Activated CD4-positive, alpha-beta T cell treated with anti-CD3 and anti-CD28 coated beads, Interleukin-2, amount 10 ng/mL, durations not matched to agents 7 days and 5 days (primary cell): ENCODE results near the gene ENO3. TPM values are rescaled to one million over a fixed set of nuclear protein-coding genes. Genes with fewer than 3 reads are reported as not detected.
A peak's percentile ranks its signal among the peaks of the same experiment; 100 is the strongest.

Experiments
- CTCF ChIA-PET: fragments of 350-600 bp; sonication (Branson Sonifier 250); formaldehyde crosslinking; loops from one replicate; lab custom pipeline; 2021; ENCODE audit warnings: antibody characterized with exemption; lab: Charles Lee
- POLR2A ChIA-PET: fragments of 350-600 bp; sonication (Branson Sonifier 250); formaldehyde crosslinking; loops from one replicate; lab custom pipeline; 2021; ENCODE audit warnings: antibody characterized with exemption; lab: Charles Lee
- DNase-seq: peaks from one replicate; pipeline ENCODE4 v3.0.0-alpha.2; 2020
- H3K27ac Mint-ChIP-seq: one replicate; pipeline ENCODE4 v1.8.0; 2021; ENCODE audit warnings: mild to moderate bottlenecking, moderate library complexity, mixed read lengths
- H3K27me3 Mint-ChIP-seq: one replicate; pipeline ENCODE4 v1.8.0; 2021; ENCODE audit warnings: mixed read lengths
- H3K36me3 Mint-ChIP-seq: one replicate; pipeline ENCODE4 v1.8.0; 2021; ENCODE audit warnings: low read depth, mixed read lengths
- H3K4me1 Mint-ChIP-seq: one replicate; pipeline ENCODE4 v1.8.0; 2021; ENCODE audit warnings: mixed read lengths
- H3K4me3 Mint-ChIP-seq: one replicate; pipeline ENCODE4 v1.8.0; 2021; ENCODE audit warnings: mild to moderate bottlenecking, moderate library complexity, mixed read lengths
- H3K9me3 Mint-ChIP-seq: one replicate; pipeline ENCODE4 v1.8.0; 2021; ENCODE audit warnings: mixed read lengths
- total RNA-seq, 2 experiments: library from RNA; stranded (reverse); gene quantifications; one replicate each; pipeline ENCODE4 v1.2.3, GENCODE V29; 2021

ENO3 gene
- total RNA-seq, 2 experiments from 2014 or later, result 44.9 to 54.8 TPM

DNA sequence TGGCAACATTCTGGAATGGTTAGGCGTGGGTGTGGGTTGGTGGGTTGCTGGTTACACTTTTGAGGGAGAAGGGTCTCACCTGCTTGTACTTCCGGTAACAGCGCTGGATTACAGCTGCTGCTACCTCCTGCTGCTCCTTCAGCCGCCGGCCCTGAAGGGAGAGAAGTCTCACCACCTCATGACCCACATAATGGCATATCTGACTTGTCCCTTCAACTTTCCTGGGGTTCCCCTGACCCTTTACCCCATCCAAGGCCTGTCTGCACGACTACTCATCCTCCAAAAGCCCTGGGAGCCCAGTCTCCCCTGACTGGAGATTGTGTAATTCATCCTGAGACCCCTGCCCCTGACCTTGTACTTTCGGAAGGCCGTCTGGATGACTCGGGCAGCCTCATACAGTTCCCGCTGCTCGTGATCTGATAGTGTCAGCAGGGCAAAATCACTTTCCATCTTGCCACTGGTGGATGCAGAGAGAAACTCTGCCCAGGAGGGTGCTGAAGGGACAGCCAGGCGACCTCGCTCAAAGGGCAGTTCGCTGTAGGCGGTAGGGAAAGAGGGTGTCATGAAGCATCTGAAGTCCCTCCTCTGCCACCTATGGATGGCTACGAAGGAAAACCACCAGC lies 18.7 kb downstream of the ENO3 start:
- Mint-ChIP-seq H3K9me3 (no peaks in the 10 kb centered on the region), H3K27me3 (no peaks in the 10 kb centered on the region), H3K4me3 (no peak overlapping the region), H3K27ac (no peak overlapping the region), H3K4me1 (peaks cover 21% of the 10 kb centered on the region), H3K36me3 (peaks cover 38% of the 10 kb centered on the region)
- POLR2A ChIA-PET, result interaction anchor here (4.0 kb wide), 1 partner anchor 23 kb away, joined by 44 read pairs; the partner anchor contains the start of gene PFN1
- CTCF ChIA-PET, result interaction anchor here (0.6 to 3.6 kb wide), 7 partner anchors 10 to 97 kb away, joined by 3 to 21 read pairs (median 4); partner anchors contain the start of gene ENO3
- DNase-seq, result no peak

- ChIA-PET POLR2A (no interaction called here), CTCF (interaction anchor here (0.6 to 3.6 kb wide), 8 partner anchors 10 to 108 kb away, joined by 3 to 21 read pairs (median 4); partner anchors contain the start of genes ENO3 and ZFP3)
- H3K9me3 Mint-ChIP-seq, result no peaks in the 10 kb centered on the region
- H3K27ac Mint-ChIP-seq, result no peak overlapping the region
- peaks cover 41% of the 10 kb centered on the region for H3K36me3 Mint-ChIP-seq
- H3K4me3 Mint-ChIP-seq, result no peak overlapping the region
- peaks cover 20% of the 10 kb centered on the region for H3K4me1 Mint-ChIP-seq
- no peak for DNase-seq
- H3K27me3 Mint-ChIP-seq, result no peaks in the 10 kb centered on the region
Measured at GRCh38 chr17:4970273-4970672, 19.4 kb downstream of the ENO3 start.

- H3K36me3 Mint-ChIP-seq, result peaks cover 39% of the 10 kb centered on the region
- peaks cover 13% of the 10 kb centered on the region for H3K4me1 Mint-ChIP-seq
- POLR2A ChIA-PET, result no interaction called here
- no peak overlapping the region for H3K4me3 Mint-ChIP-seq
- CTCF ChIA-PET, result interaction anchor here (0.7 to 3.6 kb wide), 5 partner anchors 8 to 62 kb away, joined by 3 to 21 read pairs (median 4); no protein-coding TSS in a partner anchor
- H3K27ac Mint-ChIP-seq, result no peak overlapping the region
- DNase-seq, result no peak
- no peaks in the 10 kb centered on the region for H3K27me3 Mint-ChIP-seq
- H3K9me3 Mint-ChIP-seq, result no peaks in the 10 kb centered on the region
Measured at GRCh38 chr17:4971826-4972225, 20.9 kb downstream of the ENO3 start.

DNA sequence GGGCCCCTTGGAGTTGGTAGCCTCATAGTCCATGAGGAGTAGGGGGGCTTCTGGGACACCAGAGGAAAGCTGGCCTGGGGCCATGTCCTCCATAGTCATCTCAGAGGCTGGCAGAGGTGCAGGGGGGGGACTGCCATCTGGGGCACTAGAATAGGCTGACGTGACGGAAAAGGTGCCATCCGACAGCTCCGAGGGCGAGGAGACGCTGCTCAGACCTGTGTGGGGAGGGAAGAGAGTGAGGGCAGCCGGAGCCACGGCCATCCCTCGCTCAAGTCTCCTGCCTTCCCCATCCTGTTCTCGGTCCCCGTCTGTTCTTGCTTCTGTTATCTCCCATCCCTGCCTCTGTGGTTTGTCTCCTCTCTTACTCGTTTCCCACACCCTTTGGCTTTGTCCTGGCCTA lies 21.4 kb downstream of the ENO3 start:
- Mint-ChIP-seq H3K27me3 (no peaks in the 10 kb centered on the region), H3K36me3 (peaks cover 43% of the 10 kb centered on the region), H3K4me3 (no peak overlapping the region), H3K9me3 (no peaks in the 10 kb centered on the region), H3K27ac (no peak overlapping the region), H3K4me1 (peaks cover 13% of the 10 kb centered on the region)
- ChIA-PET POLR2A (interaction anchor here (0.6 kb wide), 1 partner anchor 779 kb away, joined by 4 read pairs; no protein-coding TSS in a partner anchor), CTCF (interaction anchor here (1.2 to 3.6 kb wide), 2 partner anchors 8 to 11 kb away, joined by 4 to 21 read pairs; no protein-coding TSS in a partner anchor)
- no peak for DNase-seq

GRCh38 chr17:4972752-4973151 lies 21.8 kb downstream of the ENO3 start:
- peaks cover 13% of the 10 kb centered on the region for H3K4me1 Mint-ChIP-seq
- CTCF ChIA-PET, result interaction anchor here (1.2 to 3.6 kb wide), 2 partner anchors 7 to 10 kb away, joined by 4 to 21 read pairs; no protein-coding TSS in a partner anchor
- POLR2A ChIA-PET, result interaction anchor here (0.6 kb wide), 1 partner anchor 779 kb away, joined by 4 read pairs; no protein-coding TSS in a partner anchor
- H3K27ac Mint-ChIP-seq, result peak overlapping the region; percentile 25
- no peaks in the 10 kb centered on the region for H3K27me3 Mint-ChIP-seq
- H3K36me3 Mint-ChIP-seq, result peaks cover 46% of the 10 kb centered on the region
- no peaks in the 10 kb centered on the region for H3K9me3 Mint-ChIP-seq
- no peak overlapping the region for H3K4me3 Mint-ChIP-seq
- no peak for DNase-seq

DNA sequence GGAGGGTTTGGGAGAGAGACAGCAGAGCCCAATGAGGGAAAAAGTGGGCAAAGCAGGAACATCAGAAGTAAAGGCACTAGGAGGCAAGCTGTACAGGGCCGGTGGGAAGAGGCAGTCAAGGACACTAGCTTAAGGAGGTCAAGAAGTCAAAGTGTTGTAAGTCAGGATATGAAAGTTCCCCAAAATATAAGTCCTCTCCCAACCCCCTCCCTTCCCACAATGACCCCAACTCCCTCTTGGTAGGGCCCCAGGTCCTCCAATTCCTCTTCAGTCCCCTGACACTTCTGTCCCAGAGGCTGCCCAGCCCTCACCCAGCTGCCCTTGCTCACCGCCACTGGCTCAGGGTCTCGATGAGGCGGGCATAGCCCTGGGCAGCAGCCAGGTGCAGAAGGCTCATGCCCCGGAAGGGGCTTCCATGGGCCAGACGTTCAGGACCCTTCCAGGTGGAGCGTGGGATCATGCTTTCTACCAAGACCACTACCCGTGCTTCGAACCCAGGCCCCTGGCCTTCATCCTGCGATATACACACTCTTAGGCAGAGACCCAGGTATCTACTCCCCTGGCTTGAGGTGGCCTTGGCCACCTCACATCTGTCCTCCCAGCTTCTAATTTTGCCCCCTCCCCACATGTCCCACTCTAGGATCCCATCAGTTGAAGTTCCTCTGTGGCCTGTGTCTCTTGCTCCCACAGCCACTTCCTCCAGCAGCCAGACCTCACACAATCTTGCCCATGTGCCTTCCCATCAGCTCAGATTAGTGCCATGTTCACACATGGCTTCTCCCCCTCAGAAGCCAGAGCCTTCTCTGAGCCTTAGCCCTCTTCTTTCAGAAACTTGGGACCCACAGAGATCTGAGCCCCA lies 22.6 kb downstream of the ENO3 start:
- POLR2A ChIA-PET, result no interaction called here
- H3K4me3 Mint-ChIP-seq, result no peak overlapping the region
- H3K4me1 Mint-ChIP-seq, result peaks cover 13% of the 10 kb centered on the region
- H3K9me3 Mint-ChIP-seq, result no peaks in the 10 kb centered on the region
- peaks cover 51% of the 10 kb centered on the region for H3K36me3 Mint-ChIP-seq
- H3K27ac Mint-ChIP-seq, result peak overlapping the region; percentile 25
- no peak for DNase-seq
- CTCF ChIA-PET, result no interaction called here
- H3K27me3 Mint-ChIP-seq, result no peaks in the 10 kb centered on the region

- Mint-ChIP-seq H3K27me3 (no peaks in the 10 kb centered on the region), H3K9me3 (no peaks in the 10 kb centered on the region), H3K27ac (no peak overlapping the region), H3K36me3 (peaks cover 56% of the 10 kb centered on the region), H3K4me3 (no peak overlapping the region), H3K4me1 (peaks cover 13% of the 10 kb centered on the region)
- ChIA-PET CTCF (no interaction called here), POLR2A (no interaction called here)
- DNase-seq, result no peak
Measured at GRCh38 chr17:4974115-4974670, 23.3 kb downstream of the ENO3 start.

GRCh38 chr17:4978726-4979125 lies 27.8 kb downstream of the ENO3 start:
- no peaks in the 10 kb centered on the region for H3K27me3 Mint-ChIP-seq
- CTCF ChIA-PET, result interaction anchor here (1.0 to 3.1 kb wide), 4 partner anchors 8 to 83 kb away, joined by 3 to 23 read pairs (median 12); partner anchors contain the start of gene SPAG7
- H3K9me3 Mint-ChIP-seq, result no peaks in the 10 kb centered on the region
- peaks cover 66% of the 10 kb centered on the region for H3K36me3 Mint-ChIP-seq
- no peak overlapping the region for H3K27ac Mint-ChIP-seq
- POLR2A ChIA-PET, result no interaction called here
- peaks cover 26% of the 10 kb centered on the region for H3K4me1 Mint-ChIP-seq
- H3K4me3 Mint-ChIP-seq, result no peak overlapping the region
- DNase-seq, result no peak

- H3K27me3 Mint-ChIP-seq, result no peaks in the 10 kb centered on the region
- H3K4me3 Mint-ChIP-seq, result no peak overlapping the region
- CTCF ChIA-PET, result interaction anchor here (0.6 to 3.1 kb wide), 16 partner anchors 9 to 82 kb away, joined by 3 to 23 read pairs (median 4); partner anchors contain the start of genes INCA1, KIF1C, RNF167 and SLC25A11
Measured at GRCh38 chr17:4980644-4981216, 29.8 kb downstream of the ENO3 start.

DNA sequence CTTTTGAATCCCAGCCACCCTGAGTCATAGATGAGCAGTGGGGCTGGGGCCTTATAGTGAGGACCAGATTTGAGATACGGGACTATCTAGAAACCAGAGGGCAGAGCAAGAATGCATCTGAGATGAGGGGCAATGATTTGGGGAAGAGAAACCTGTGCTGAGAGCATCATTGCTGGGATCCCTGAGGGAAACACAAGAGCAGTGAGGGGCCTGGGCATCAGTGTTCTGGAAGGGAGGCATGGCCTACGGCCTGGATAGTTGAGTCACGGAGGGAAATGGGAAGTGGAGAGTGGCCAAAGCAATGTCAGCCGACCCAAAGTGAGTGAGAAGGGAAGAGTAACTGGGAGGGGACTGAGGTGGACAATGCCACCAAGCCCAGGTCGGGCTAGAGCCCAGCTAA lies 31.4 kb downstream of the ENO3 start:
- Mint-ChIP-seq H3K27ac (no peak overlapping the region), H3K4me3 (no peak overlapping the region), H3K4me1 (peaks cover 40% of the 10 kb centered on the region), H3K9me3 (no peaks in the 10 kb centered on the region), H3K27me3 (no peaks in the 10 kb centered on the region), H3K36me3 (peaks cover 47% of the 10 kb centered on the region)
- no peak for DNase-seq
- ChIA-PET CTCF (interaction anchor here (0.5 to 1.6 kb wide), 4 partner anchors 10 to 130 kb away, joined by 3 to 4 read pairs (median 4); no protein-coding TSS in a partner anchor), POLR2A (no interaction called here)

More at GRCh38 chr17:4980644-4981216, 29.8 kb downstream of the ENO3 start:
- no peaks in the 10 kb centered on the region for H3K9me3 Mint-ChIP-seq
- POLR2A ChIA-PET, result no interaction called here
- H3K36me3 Mint-ChIP-seq, result peaks cover 52% of the 10 kb centered on the region
- peaks cover 29% of the 10 kb centered on the region for H3K4me1 Mint-ChIP-seq
- peak; percentile 79 for DNase-seq
- peak overlapping the region; percentile 72 for H3K27ac Mint-ChIP-seq

GRCh38 chr17:4986403-4986802 lies 35.5 kb downstream of the ENO3 start:
- Mint-ChIP-seq H3K9me3 (no peaks in the 10 kb centered on the region), H3K36me3 (peaks cover 23% of the 10 kb centered on the region), H3K4me3 (peak overlapping the region; percentile 90), H3K4me1 (peaks cover 50% of the 10 kb centered on the region), H3K27me3 (no peaks in the 10 kb centered on the region), H3K27ac (peak overlapping the region; percentile 95)
- POLR2A ChIA-PET, result no interaction called here
- no peak for DNase-seq
- CTCF ChIA-PET, result interaction anchor here (0.9 to 2.1 kb wide), 6 partner anchors 17 to 75 kb away, joined by 3 to 9 read pairs (median 5); partner anchors contain the start of genes RNF167, SLC25A11 and SPAG7
